OCI-LY1 (cell line): Measurements from ENCODE around the gene DMD.

ENCODE experiments used
- H2AFZ ChIP-seq: fragments of 200-600 bp; sonication (generic), shearing (Covaris generic); 2 replicates; pipeline ENCODE4 v1.6.0; 2014; ENCODE audit warnings: antibody characterized with exemption, mild to moderate bottlenecking, low read length
- H3F3A ChIP-seq: fragments of 200-600 bp; sonication (generic), shearing (Covaris generic); 2 replicates; pipeline ENCODE4 v1.6.0; 2014; ENCODE audit warnings: mild to moderate bottlenecking, antibody characterized with exemption, low read length, moderate library complexity; ENCODE audit not compliant: insufficient read depth
- H3K27ac ChIP-seq: fragments of 200-600 bp; sonication (generic); 2 replicates; pipeline ENCODE4 v1.5.1; 2014; ENCODE audit warnings: low read length, mixed run types, mild to moderate bottlenecking, low read depth; ENCODE audit not compliant: poor library complexity, severe bottlenecking
- H3K27me3 ChIP-seq: fragments of 200-600 bp; sonication (generic); 2 replicates; pipeline ENCODE4 v1.6.0; 2014; ENCODE audit warnings: antibody characterized with exemption, mild to moderate bottlenecking, low read length, moderate library complexity; ENCODE audit not compliant: insufficient read depth
- H3K36me3 ChIP-seq: fragments of 200-600 bp; sonication (generic); 2 replicates; pipeline ENCODE4 v1.6.1; 2014; ENCODE audit warnings: mild to moderate bottlenecking, antibody characterized with exemption, low read length, moderate library complexity, mixed read lengths; ENCODE audit not compliant: insufficient read depth
- H3K4me1 ChIP-seq: fragments of 200-600 bp; sonication (generic); 2 replicates; pipeline ENCODE4 v1.5.1; 2014; ENCODE audit warnings: mild to moderate bottlenecking, low read length, moderate library complexity; ENCODE audit not compliant: insufficient read depth, severe bottlenecking
- H3K4me2 ChIP-seq: fragments of 200-600 bp; sonication (generic), shearing (Covaris generic); 2 replicates; pipeline ENCODE4 v1.6.1; 2014; ENCODE audit warnings: low read length
- H3K4me3 ChIP-seq: fragments of 200-600 bp; sonication (generic); 2 replicates; pipeline ENCODE4 v1.5.1; 2014; ENCODE audit warnings: low read length, low read depth, mild to moderate bottlenecking, mixed read lengths; ENCODE audit not compliant: poor library complexity, severe bottlenecking
- H3K79me2 ChIP-seq: fragments of 200-600 bp; shearing (Covaris generic); 2 replicates; pipeline ENCODE4 v1.6.1; 2016; ENCODE audit warnings: mixed run types, low read length, mixed read lengths; ENCODE audit not compliant: insufficient read depth
- H3K9ac ChIP-seq: fragments of 200-600 bp; sonication (generic), shearing (Covaris generic); 2 replicates; pipeline ENCODE4 v1.6.1; 2014; ENCODE audit warnings: mild to moderate bottlenecking, low read length, mixed read lengths
- H3K9me2 ChIP-seq: fragments of 200-600 bp; sonication (generic), shearing (Covaris generic); 2 replicates; pipeline ENCODE4 v1.6.1; 2014; ENCODE audit warnings: low read depth, mild to moderate bottlenecking, low read length, mixed read lengths
- H3K9me3 ChIP-seq: fragments of 200-600 bp; shearing (Covaris generic); 2 replicates; pipeline ENCODE4 v1.6.1; 2014; ENCODE audit warnings: low read length, mixed read lengths
- H4K20me1 ChIP-seq: fragments of 200-600 bp; sonication (generic), shearing (Covaris generic); 2 replicates; pipeline ENCODE4 v1.6.0; 2016; ENCODE audit warnings: mild to moderate bottlenecking, low read length; ENCODE audit not compliant: insufficient read depth
- CTCF ChIP-seq: fragments of 200-600 bp; sonication (generic), shearing (Covaris generic); IDR thresholded peaks from 2 replicates; pipeline ENCODE4 v1.5.1; 2017; ENCODE audit warnings: mild to moderate bottlenecking, antibody characterized with exemption, low read length, moderate library complexity, mixed read lengths
- EZH2 ChIP-seq: fragments of 200-600 bp; sonication (generic), shearing (Covaris generic); IDR thresholded peaks from 2 replicates; pipeline ENCODE4 v1.8.0; 2017; ENCODE audit warnings: borderline replicate concordance, mixed run types, mild to moderate bottlenecking, antibody characterized with exemption, low read length, moderate library complexity, mixed read lengths

The DMD gene

GRCh38 chrX:32798990-32799389 lies 412.4 kb downstream of the DMD start:
- H3K27ac ChIP-seq, result no peak overlapping the region
- no peak overlapping the region for H3K9ac ChIP-seq
- no peaks in the 10 kb centered on the region for H3K79me2 ChIP-seq
- H2AFZ ChIP-seq, result no peak overlapping the region
- peaks cover 3% of the 10 kb centered on the region; the same call in 1 of the 2 replicates for H3K36me3 ChIP-seq
- H3K27me3 ChIP-seq, result no peaks in the 10 kb centered on the region
- TF ChIP-seq CTCF, result no peak
- TF ChIP-seq EZH2, result no peak
- H3K9me2 ChIP-seq, result no peaks in the 10 kb centered on the region
- H3K4me1 ChIP-seq, result no peaks in the 10 kb centered on the region
- no peaks in the 10 kb centered on the region for H3F3A ChIP-seq
- no peak overlapping the region for H3K4me3 ChIP-seq
- no peak overlapping the region for H3K4me2 ChIP-seq
- H4K20me1 ChIP-seq, result no peaks in the 10 kb centered on the region
- no peaks in the 10 kb centered on the region for H3K9me3 ChIP-seq

DNA sequence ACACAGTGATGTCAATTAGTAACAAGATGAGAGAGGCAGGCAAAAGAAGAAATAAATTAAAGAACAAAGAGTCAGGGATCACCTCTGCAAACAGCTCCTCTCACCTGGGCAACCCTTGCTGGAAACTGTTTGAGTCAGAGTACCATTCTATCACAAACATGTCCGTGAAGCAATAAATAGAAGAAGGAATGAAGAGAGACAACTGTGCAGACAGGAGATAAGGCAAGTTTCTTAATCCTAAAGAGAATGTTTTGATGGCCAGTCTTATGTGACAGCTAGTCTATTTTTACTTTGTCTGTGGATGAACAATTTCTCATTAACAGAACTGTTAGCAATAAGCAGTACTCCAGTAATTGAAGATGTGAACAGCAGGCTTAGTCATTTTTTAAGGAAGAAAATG lies 422.4 kb downstream of the DMD start:
- Histone ChIP-seq H2AFZ (no peak overlapping the region), H3K79me2 (no peaks in the 10 kb centered on the region), H3K9ac (no peak overlapping the region), H3K4me1 (no peaks in the 10 kb centered on the region), H3F3A (no peaks in the 10 kb centered on the region), H3K4me3 (no peak overlapping the region), H3K36me3 (no peaks in the 10 kb centered on the region), H3K27ac (no peak overlapping the region), H3K4me2 (no peak overlapping the region), H3K9me2 (no peaks in the 10 kb centered on the region), H3K9me3 (no peaks in the 10 kb centered on the region), H4K20me1 (no peaks in the 10 kb centered on the region), H3K27me3 (no peaks in the 10 kb centered on the region)
- TF ChIP-seq CTCF (no peak), EZH2 (no peak)

- H3K27me3 ChIP-seq, result no peaks in the 10 kb centered on the region
- H3K4me3 ChIP-seq, result no peak overlapping the region
- TF ChIP-seq EZH2, result no peak
- H3K4me1 ChIP-seq, result no peaks in the 10 kb centered on the region
- H3K36me3 ChIP-seq, result no peaks in the 10 kb centered on the region; the same call in 1 of the 2 replicates
- H3K9me2 ChIP-seq, result no peaks in the 10 kb centered on the region
- no peaks in the 10 kb centered on the region for H4K20me1 ChIP-seq
- H3F3A ChIP-seq, result no peaks in the 10 kb centered on the region
- no peak overlapping the region for H3K27ac ChIP-seq
- H3K9me3 ChIP-seq, result no peaks in the 10 kb centered on the region
- H2AFZ ChIP-seq, result no peak overlapping the region
- no peak overlapping the region for H3K9ac ChIP-seq
- no peaks in the 10 kb centered on the region for H3K79me2 ChIP-seq
- no peak overlapping the region for H3K4me2 ChIP-seq
Measured at GRCh38 chrX:32780109-32780508, 431.2 kb downstream of the DMD start.

GRCh38 chrX:32778965-32779364 lies 432.4 kb downstream of the DMD start:
- Histone ChIP-seq H3K9me3 (no peaks in the 10 kb centered on the region), H3K79me2 (no peaks in the 10 kb centered on the region), H3K4me2 (no peak overlapping the region)

More at GRCh38 chrX:32778965-32779364, 432.4 kb downstream of the DMD start:
- Histone ChIP-seq H3K9me2 (no peaks in the 10 kb centered on the region), H3K9ac (no peak overlapping the region), H2AFZ (no peak overlapping the region), H3K36me3 (no peaks in the 10 kb centered on the region; the same call in 1 of the 2 replicates), H3K4me1 (no peaks in the 10 kb centered on the region), H3K27ac (no peak overlapping the region), H3F3A (no peaks in the 10 kb centered on the region), H3K4me3 (no peak overlapping the region), H4K20me1 (no peaks in the 10 kb centered on the region), H3K27me3 (no peaks in the 10 kb centered on the region)
- TF ChIP-seq EZH2 (no peak), CTCF (no peak)
